HEK293 (cell line): ENCODE results near the gene DHRS13.

ENCODE experiments used
- CTCF ChIA-PET: fragments of 350-600 bp; formaldehyde crosslinking; extraction: SDS; loops from one replicate; lab custom pipeline; 2021; ENCODE audit warnings: antibody characterized with exemption; lab: Yijun Ruan, JAX
- POLR2A ChIA-PET: fragments of 300-600 bp; formaldehyde crosslinking; extraction: SDS; loops from one replicate; lab custom pipeline; 2020; ENCODE audit warnings: antibody characterized with exemption, inconsistent platforms; lab: Yijun Ruan, JAX
- H3K27ac ChIP-seq: fragments of 200-500 bp; sonication (Bioruptor generic); 2 replicates; pipeline ENCODE4 v1.5.1; 2014; ENCODE audit warnings: low read depth, low read length, control low read depth, inconsistent platforms; ENCODE audit errors: extremely low read depth
- H3K36me3 ChIP-seq, 2 experiments: fragments of 200-500 bp in 1 of 2; sonication (Bioruptor generic) in 1 of 2; 1 replicate in 1 of 2; 2 replicates in 1 of 2; pipeline ENCODE4 v1.5.1; 2014 to 2017; ENCODE audit warnings: inconsistent platforms in 2 of 2, low read length in 2 of 2; ENCODE audit not compliant: control insufficient read depth in 2 of 2, insufficient read depth in 1 of 2
- H3K4me1 ChIP-seq: fragments of 200-500 bp; sonication (Bioruptor generic); 2 replicates; pipeline ENCODE4 v1.5.1; 2014; ENCODE audit warnings: mild to moderate bottlenecking, low read length, inconsistent platforms; ENCODE audit not compliant: control insufficient read depth, insufficient read depth
- H3K4me3 ChIP-seq: 2 replicates; pipeline ENCODE4 v1.5.1; 2011; ENCODE audit warnings: low read depth, mild to moderate bottlenecking, control low read depth, low read length, moderate library complexity
- H3K9me3 ChIP-seq: fragments of 200-500 bp; sonication (Bioruptor generic); 2 replicates; pipeline ENCODE4 v1.5.1; 2014; ENCODE audit warnings: low read depth, low read length, inconsistent platforms; ENCODE audit not compliant: control insufficient read depth, insufficient read depth
- FEZF1 ChIP-seq: fragments of 450-650 bp; formaldehyde crosslinking; IDR thresholded peaks from 2 replicates; pipeline ENCODE4 v1.5.1; 2016; ENCODE audit warnings: missing biosample characterization, missing genetic modification characterization
- MYNN ChIP-seq: fragments of 450-650 bp; formaldehyde crosslinking; IDR thresholded peaks from 2 replicates; pipeline ENCODE4 v1.5.1; 2016; ENCODE audit warnings: missing biosample characterization, missing genetic modification characterization, borderline replicate concordance
- ZFP3 ChIP-seq: fragments of 450-650 bp; formaldehyde crosslinking; IDR thresholded peaks from 2 replicates; pipeline ENCODE4 v1.5.1; 2016; ENCODE audit warnings: low read depth, missing biosample characterization, missing genetic modification characterization
- ZNF138 ChIP-seq: fragments of 450-650 bp; formaldehyde crosslinking; IDR thresholded peaks from 2 replicates; pipeline ENCODE4 v1.5.1; 2016; ENCODE audit warnings: missing biosample characterization, missing genetic modification characterization, borderline replicate concordance
- ZNF211 ChIP-seq: fragments of 450-650 bp; formaldehyde crosslinking; IDR thresholded peaks from 2 replicates; pipeline ENCODE4 v1.5.1; 2016; ENCODE audit warnings: low read depth, missing biosample characterization, missing genetic modification characterization
- ZNF544 ChIP-seq: fragments of 450-650 bp; formaldehyde crosslinking; IDR thresholded peaks from 2 replicates; pipeline ENCODE4 v1.5.0; 2017; ENCODE audit warnings: missing biosample characterization, missing genetic modification characterization
- ZNF658 ChIP-seq: fragments of 450-650 bp; formaldehyde crosslinking; IDR thresholded peaks from 2 replicates; pipeline ENCODE4; 2016; ENCODE audit warnings: missing biosample characterization, missing genetic modification characterization
- ZNF670 ChIP-seq: fragments of 450-650 bp; formaldehyde crosslinking; IDR thresholded peaks from 2 replicates; pipeline ENCODE4 v1.5.1; 2016; ENCODE audit warnings: missing biosample characterization, missing genetic modification characterization, low read depth
- ZNF830 ChIP-seq: fragments of 450-650 bp; IDR thresholded peaks from 2 replicates; pipeline ENCODE4 v1.5.0; 2018; ENCODE audit warnings: missing biosample characterization, missing genetic modification characterization, low read depth, mild to moderate bottlenecking, moderate library complexity
- TF ChIP-seq, protein P1 (sequence below): fragments of 450-650 bp; formaldehyde crosslinking; IDR thresholded peaks from 2 replicates; pipeline ENCODE4 v1.5.1; 2016; ENCODE audit warnings: missing biosample characterization, missing genetic modification characterization
- TF ChIP-seq, protein P2 (sequence below): fragments of 450-650 bp; IDR thresholded peaks from 2 replicates; pipeline ENCODE4 v1.5.1; 2018; ENCODE audit warnings: missing biosample characterization, missing genetic modification characterization
- TF ChIP-seq, protein P3 (sequence below): fragments of 450-650 bp; formaldehyde crosslinking; IDR thresholded peaks from 2 replicates; pipeline ENCODE4 v1.5.1; 2016; ENCODE audit warnings: missing biosample characterization, missing genetic modification characterization
- TF ChIP-seq, protein P4 (sequence below): IDR thresholded peaks from 2 replicates; pipeline ENCODE4 v1.6.1; 2011; ENCODE audit warnings: mild to moderate bottlenecking, low read depth, low read length, borderline replicate concordance
- TF ChIP-seq, protein P5 (sequence below): fragments of 450-650 bp; IDR thresholded peaks from 2 replicates; pipeline ENCODE4 v1.5.1; 2018; ENCODE audit warnings: missing biosample characterization, mild to moderate bottlenecking, missing genetic modification characterization

Gene DHRS13

DNA sequence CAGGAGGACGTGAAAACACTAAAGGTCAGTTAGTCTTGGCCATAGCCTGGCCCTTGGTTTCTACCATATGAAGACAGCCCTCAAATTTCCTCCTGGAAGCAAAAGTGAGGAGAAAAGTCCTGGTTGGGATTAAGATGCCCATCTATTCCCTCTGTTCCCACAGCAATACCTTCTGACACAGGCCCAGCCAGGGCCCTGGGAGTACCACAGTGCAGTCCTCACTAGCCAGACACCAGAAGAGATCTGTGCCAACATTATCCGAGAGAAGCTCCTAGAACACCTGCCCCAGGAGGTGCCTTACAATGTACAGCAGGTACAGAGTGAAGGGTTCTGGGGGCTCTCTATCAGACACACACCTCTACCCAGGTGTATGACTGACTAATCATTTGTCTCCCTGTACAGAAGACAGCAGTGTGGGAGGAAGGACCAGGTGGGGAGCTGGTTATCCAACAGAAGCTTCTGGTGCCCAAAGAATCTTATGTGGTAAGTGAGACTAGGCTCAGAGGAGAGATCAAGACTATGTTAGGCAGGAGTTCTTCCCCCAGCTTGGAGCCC lies 44.0 kb downstream of the DHRS13 start (continued):
- TF ChIP-seq, protein P1, sequence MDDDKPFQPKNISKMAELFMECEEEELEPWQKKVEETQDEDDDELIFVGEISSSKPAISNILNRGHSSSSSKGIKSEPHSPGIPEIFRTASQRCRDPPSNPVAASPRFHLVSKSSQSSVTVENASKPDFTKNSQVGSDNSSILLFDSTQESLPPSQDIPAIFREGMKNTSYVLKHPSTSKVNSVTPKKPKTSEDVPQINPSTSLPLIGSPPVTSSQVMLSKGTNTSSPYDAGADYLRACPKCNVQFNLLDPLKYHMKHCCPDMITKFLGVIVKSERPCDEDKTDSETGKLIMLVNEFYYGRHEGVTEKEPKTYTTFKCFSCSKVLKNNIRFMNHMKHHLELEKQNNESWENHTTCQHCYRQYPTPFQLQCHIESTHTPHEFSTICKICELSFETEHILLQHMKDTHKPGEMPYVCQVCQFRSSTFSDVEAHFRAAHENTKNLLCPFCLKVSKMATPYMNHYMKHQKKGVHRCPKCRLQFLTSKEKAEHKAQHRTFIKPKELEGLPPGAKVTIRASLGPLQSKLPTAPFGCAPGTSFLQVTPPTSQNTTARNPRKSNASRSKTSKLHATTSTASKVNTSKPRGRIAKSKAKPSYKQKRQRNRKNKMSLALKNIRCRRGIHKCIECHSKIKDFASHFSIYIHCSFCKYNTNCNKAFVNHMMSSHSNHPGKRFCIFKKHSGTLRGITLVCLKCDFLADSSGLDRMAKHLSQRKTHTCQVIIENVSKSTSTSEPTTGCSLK (tag by site-specific recombination) = no peak
- TF ChIP-seq MYNN (tag by site-specific recombination) = no peak
- TF ChIP-seq, protein P2, sequence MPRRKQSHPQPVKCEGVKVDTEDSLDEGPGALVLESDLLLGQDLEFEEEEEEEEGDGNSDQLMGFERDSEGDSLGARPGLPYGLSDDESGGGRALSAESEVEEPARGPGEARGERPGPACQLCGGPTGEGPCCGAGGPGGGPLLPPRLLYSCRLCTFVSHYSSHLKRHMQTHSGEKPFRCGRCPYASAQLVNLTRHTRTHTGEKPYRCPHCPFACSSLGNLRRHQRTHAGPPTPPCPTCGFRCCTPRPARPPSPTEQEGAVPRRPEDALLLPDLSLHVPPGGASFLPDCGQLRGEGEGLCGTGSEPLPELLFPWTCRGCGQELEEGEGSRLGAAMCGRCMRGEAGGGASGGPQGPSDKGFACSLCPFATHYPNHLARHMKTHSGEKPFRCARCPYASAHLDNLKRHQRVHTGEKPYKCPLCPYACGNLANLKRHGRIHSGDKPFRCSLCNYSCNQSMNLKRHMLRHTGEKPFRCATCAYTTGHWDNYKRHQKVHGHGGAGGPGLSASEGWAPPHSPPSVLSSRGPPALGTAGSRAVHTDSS (tag by site-specific recombination) = no peak
- TF ChIP-seq ZNF211 (tag by site-specific recombination) = no peak
- TF ChIP-seq ZNF544 = no peak
- TF ChIP-seq, protein P3, sequence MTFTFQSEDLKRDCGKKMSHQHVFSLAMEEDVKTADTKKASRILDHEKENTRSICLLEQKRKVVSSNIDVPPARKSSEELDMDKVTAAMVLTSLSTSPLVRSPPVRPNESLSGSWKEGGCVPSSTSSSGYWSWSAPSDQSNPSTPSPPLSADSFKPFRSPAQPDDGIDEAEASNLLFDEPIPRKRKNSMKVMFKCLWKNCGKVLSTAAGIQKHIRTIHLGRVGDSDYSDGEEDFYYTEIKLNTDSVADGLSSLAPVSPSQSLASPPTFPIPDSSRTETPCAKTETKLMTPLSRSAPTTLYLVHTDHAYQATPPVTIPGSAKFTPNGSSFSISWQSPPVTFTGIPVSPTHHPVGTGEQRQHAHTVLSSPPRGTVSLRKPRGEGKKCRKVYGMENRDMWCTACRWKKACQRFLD (tag by site-specific recombination) = no peak

DNA sequence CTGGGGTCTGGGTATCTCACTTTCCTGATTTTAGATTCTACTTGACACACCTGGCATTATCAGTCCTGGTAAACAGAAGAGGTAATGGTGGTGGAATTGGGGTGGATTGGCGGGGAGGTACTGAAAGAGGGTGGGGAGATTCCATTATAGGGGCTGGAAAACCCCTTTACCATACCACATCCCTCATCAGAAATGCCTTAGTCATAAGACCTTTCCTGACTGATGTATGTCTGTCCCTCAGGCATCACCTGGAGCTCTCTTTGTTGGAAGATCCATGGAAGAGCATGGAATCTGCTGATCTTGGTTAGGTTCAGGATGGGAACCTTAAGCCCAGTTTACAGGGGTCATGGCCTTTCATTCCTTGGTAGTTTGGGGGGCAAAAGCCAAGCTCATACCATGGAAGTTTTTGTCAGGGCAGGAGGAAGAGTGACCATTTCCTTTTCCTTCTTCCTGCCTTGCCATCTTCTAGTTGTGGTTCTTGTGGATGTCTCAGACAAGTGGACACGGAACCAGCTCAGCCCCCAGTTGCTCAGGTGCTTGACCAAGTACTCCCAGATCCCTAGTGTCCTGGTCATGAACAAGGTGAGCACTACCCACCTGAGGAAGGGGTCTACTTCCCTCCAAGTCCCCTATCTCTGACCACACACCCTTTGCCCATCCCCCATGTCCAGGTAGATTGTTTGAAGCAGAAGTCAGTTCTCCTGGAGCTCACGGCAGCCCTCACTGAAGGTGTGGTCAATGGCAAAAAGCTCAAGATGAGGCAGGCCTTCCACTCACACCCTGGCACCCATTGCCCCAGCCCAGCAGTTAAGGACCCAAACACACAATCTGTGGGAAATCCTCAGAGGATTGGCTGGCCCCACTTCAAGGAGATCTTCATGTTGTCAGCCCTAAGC lies 44.7 kb downstream of the DHRS13 start:
- Histone ChIP-seq H3K27ac (no peak overlapping the region), H3K36me3 (peaks cover 21 to 49% of the 10 kb centered on the region in 2 experiments), H3K9me3 (no peaks in the 10 kb centered on the region), H3K4me1 (peaks cover 4% of the 10 kb centered on the region; the same call in 1 of the 2 replicates), H3K4me3 (no peak overlapping the region)
- TF ChIP-seq, protein P4, sequence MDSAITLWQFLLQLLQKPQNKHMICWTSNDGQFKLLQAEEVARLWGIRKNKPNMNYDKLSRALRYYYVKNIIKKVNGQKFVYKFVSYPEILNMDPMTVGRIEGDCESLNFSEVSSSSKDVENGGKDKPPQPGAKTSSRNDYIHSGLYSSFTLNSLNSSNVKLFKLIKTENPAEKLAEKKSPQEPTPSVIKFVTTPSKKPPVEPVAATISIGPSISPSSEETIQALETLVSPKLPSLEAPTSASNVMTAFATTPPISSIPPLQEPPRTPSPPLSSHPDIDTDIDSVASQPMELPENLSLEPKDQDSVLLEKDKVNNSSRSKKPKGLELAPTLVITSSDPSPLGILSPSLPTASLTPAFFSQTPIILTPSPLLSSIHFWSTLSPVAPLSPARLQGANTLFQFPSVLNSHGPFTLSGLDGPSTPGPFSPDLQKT = no peak
- no peak for TF ChIP-seq FEZF1
- no peak for TF ChIP-seq ZNF138 (tag by site-specific recombination)
- TF ChIP-seq, protein P5, sequence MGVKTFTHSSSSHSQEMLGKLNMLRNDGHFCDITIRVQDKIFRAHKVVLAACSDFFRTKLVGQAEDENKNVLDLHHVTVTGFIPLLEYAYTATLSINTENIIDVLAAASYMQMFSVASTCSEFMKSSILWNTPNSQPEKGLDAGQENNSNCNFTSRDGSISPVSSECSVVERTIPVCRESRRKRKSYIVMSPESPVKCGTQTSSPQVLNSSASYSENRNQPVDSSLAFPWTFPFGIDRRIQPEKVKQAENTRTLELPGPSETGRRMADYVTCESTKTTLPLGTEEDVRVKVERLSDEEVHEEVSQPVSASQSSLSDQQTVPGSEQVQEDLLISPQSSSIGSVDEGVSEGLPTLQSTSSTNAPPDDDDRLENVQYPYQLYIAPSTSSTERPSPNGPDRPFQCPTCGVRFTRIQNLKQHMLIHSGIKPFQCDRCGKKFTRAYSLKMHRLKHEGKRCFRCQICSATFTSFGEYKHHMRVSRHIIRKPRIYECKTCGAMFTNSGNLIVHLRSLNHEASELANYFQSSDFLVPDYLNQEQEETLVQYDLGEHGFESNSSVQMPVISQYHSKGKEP = no peak
- TF ChIP-seq ZNF830 (tag by site-specific recombination) = no peak
- no peak for TF ChIP-seq ZNF670
- no peak for TF ChIP-seq ZNF658 (tag by site-specific recombination)
- TF ChIP-seq ZFP3 (tag by site-specific recombination) = no peak
- CTCF ChIA-PET = interaction anchor here (0.6 to 3.1 kb wide), 7 partner anchors 10 to 131 kb away, joined by 3 to 23 read pairs (median 3); partner anchors contain the start of genes DHRS13 and TLCD1
- POLR2A ChIA-PET = interaction anchor here (0.6 to 1.5 kb wide), 4 partner anchors 30 to 138 kb away, joined by 3 to 5 read pairs (median 4); partner anchors contain the start of gene RPL23A
